ENCODE data around the gene VPS13A. TPM values are rescaled to one million over a fixed set of nuclear protein-coding genes. Genes with fewer than 3 reads are reported as not detected.

Gene VPS13A
- total and polyA plus RNA-seq, 2 of the 13 experiments (the other 11 are each of a cell fraction or from before 2014, with no cell fraction given) = 20.4 to 20.7 TPM

DNA sequence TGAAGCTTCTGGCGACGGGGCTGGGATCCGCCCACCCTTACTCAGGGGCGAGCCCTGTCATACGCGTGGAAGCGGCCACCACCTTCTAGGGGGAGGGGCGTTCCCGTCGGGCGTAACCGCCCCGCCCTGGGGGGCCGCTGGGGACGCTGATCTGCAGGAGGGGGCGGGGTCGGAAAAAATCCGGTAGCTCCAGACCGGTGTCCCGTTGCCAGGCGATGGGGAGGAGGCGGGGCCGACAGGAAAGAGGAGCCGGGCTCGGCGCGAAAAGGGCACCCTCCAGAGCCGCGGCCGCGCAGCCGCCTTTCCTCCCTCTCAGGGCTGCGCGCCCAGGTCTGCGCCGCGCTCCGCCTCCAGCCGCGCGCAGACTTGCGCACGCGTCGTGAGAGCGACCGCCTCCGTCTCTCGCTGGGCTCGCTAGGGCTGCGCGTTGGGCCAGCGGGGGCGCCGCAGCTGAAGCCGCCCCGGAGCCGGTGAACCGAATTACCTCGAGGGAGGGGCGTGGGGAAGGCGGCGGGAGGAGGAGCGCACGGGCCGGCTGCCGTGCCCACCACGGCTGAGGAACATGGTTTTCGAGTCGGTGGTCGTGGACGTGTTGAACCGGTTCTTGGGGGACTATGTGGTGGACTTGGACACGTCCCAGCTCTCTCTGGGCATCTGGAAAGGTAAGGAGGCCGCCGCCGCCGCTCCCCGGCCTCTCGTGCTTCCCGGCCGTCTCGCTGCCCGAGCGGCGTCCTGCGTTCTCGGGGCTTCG, at the start of gene VPS13A (continued):
- TF ChIP-seq, protein P1, sequence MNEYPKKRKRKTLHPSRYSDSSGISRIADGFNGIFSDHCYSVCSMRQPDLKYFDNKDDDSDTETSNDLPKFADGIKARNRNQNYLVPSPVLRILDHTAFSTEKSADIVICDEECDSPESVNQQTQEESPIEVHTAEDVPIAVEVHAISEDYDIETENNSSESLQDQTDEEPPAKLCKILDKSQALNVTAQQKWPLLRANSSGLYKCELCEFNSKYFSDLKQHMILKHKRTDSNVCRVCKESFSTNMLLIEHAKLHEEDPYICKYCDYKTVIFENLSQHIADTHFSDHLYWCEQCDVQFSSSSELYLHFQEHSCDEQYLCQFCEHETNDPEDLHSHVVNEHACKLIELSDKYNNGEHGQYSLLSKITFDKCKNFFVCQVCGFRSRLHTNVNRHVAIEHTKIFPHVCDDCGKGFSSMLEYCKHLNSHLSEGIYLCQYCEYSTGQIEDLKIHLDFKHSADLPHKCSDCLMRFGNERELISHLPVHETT (CRISPR knock-in tag; conservative IDR thresholded peaks at IDR 0.05) = peak; percentile 94
- no peak for TF ChIP-seq TRIM22 (IDR thresholded peaks at IDR 0.05)
- no peak for TF ChIP-seq NCOA2 (CRISPR knock-in tag; IDR thresholded peaks at IDR 0.05)
- TF ChIP-seq YY1 (IDR thresholded peaks at IDR 0.05; ENCODE audit: insufficient read depth, insufficient replicate concordance, low read depth, low read length) = no peak
- TF ChIP-seq ZBTB44 (CRISPR knock-in tag; IDR thresholded peaks at IDR 0.05) = no peak
- TF ChIP-seq, protein P2, sequence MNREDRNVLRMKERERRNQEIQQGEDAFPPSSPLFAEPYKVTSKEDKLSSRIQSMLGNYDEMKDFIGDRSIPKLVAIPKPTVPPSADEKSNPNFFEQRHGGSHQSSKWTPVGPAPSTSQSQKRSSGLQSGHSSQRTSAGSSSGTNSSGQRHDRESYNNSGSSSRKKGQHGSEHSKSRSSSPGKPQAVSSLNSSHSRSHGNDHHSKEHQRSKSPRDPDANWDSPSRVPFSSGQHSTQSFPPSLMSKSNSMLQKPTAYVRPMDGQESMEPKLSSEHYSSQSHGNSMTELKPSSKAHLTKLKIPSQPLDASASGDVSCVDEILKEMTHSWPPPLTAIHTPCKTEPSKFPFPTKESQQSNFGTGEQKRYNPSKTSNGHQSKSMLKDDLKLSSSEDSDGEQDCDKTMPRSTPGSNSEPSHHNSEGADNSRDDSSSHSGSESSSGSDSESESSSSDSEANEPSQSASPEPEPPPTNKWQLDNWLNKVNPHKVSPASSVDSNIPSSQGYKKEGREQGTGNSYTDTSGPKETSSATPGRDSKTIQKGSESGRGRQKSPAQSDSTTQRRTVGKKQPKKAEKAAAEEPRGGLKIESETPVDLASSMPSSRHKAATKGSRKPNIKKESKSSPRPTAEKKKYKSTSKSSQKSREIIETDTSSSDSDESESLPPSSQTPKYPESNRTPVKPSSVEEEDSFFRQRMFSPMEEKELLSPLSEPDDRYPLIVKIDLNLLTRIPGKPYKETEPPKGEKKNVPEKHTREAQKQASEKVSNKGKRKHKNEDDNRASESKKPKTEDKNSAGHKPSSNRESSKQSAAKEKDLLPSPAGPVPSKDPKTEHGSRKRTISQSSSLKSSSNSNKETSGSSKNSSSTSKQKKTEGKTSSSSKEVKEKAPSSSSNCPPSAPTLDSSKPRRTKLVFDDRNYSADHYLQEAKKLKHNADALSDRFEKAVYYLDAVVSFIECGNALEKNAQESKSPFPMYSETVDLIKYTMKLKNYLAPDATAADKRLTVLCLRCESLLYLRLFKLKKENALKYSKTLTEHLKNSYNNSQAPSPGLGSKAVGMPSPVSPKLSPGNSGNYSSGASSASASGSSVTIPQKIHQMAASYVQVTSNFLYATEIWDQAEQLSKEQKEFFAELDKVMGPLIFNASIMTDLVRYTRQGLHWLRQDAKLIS (CRISPR knock-in tag; IDR thresholded peaks at IDR 0.05) = no peak
- TF ChIP-seq BRD4 (CRISPR knock-in tag; IDR thresholded peaks at IDR 0.05) = no peak
- TF ChIP-seq ZNF709 (CRISPR knock-in tag; IDR thresholded peaks at IDR 0.05) = peak; percentile 91; the same call in 1 of the 2 replicates
- no peak for TF ChIP-seq NBN (conservative IDR thresholded peaks at IDR 0.05)
- TF ChIP-seq DMTF1 (CRISPR knock-in tag; IDR thresholded peaks at IDR 0.05) = no peak
- TF ChIP-seq, protein P3, sequence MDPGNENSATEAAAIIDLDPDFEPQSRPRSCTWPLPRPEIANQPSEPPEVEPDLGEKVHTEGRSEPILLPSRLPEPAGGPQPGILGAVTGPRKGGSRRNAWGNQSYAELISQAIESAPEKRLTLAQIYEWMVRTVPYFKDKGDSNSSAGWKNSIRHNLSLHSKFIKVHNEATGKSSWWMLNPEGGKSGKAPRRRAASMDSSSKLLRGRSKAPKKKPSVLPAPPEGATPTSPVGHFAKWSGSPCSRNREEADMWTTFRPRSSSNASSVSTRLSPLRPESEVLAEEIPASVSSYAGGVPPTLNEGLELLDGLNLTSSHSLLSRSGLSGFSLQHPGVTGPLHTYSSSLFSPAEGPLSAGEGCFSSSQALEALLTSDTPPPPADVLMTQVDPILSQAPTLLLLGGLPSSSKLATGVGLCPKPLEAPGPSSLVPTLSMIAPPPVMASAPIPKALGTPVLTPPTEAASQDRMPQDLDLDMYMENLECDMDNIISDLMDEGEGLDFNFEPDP (CRISPR knock-in tag; conservative IDR thresholded peaks at IDR 0.05) = no peak
- peak; percentile 60; the same call in 1 of the 2 replicates for TF ChIP-seq PHF21A (CRISPR knock-in tag; IDR thresholded peaks at IDR 0.05)
- TF ChIP-seq MTA3 (CRISPR knock-in tag; IDR thresholded peaks at IDR 0.05) = no peak
- no peak for TF ChIP-seq ZNF136 (CRISPR knock-in tag; IDR thresholded peaks at IDR 0.05; ENCODE audit: low read depth)
- no peak for TF ChIP-seq ZNF720 (CRISPR knock-in tag; IDR thresholded peaks at IDR 0.05)
- TF ChIP-seq, protein P4, sequence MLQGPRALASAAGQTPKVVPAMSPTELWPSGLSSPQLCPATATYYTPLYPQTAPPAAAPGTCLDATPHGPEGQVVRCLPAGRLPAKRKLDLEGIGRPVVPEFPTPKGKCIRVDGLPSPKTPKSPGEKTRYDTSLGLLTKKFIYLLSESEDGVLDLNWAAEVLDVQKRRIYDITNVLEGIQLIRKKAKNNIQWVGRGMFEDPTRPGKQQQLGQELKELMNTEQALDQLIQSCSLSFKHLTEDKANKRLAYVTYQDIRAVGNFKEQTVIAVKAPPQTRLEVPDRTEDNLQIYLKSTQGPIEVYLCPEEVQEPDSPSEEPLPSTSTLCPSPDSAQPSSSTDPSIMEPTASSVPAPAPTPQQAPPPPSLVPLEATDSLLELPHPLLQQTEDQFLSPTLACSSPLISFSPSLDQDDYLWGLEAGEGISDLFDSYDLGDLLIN (CRISPR knock-in tag; IDR thresholded peaks at IDR 0.05; ENCODE audit: borderline replicate concordance) = no peak

Data from HepG2 (cell line).